GM21381 (cell line): ENCODE data around the gene TIGD2.

Experiments
- ATAC-seq: cut with Tn5 transposase; IDR thresholded peaks from one replicate; pipeline ENCODE4 v1.9.1; 2021; ENCODE audit warnings: mild to moderate bottlenecking, moderate library complexity; ENCODE audit not compliant: unreplicated experiment

Gene TIGD2

DNA sequence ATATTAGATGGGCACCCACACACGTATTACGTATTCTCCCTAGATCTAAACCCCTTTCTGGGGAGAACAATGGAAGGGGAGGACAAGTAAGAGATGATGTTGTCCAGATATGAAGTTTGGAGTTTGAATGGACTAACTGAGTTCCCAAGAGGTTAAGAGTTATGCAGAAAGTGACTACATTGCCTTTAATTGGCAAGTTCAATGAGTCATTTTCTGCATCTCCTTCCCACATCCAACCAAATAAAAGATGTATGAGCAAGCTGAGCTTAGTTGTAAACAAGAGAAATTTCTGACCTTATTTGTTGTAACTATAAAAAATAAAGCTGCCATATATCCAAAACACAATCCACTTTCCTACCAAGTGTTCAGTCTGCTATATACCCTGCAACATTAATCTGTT lies 50.5 kb downstream of the TIGD2 start:
- ATAC-seq = no peak

DNA sequence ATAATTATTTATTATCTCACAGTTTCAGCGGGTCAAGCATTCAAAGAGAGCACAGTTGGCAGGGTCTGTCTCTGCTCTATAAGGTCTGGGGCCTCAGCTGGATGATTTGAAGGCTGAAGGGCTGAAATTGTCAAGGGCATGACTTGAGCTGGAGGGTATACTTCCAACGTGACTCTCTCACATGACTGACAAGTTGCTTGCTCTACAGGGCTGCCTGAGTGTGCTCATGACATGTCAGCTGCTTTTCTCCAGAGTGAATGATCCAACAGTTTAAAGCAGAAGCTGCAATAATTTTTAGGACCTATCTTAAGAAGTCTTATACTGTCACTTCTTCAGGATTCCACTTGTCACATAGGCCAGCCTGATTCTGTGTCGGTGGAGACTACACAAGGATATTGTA lies 51.2 kb downstream of the TIGD2 start:
- ATAC-seq = no peak

DNA sequence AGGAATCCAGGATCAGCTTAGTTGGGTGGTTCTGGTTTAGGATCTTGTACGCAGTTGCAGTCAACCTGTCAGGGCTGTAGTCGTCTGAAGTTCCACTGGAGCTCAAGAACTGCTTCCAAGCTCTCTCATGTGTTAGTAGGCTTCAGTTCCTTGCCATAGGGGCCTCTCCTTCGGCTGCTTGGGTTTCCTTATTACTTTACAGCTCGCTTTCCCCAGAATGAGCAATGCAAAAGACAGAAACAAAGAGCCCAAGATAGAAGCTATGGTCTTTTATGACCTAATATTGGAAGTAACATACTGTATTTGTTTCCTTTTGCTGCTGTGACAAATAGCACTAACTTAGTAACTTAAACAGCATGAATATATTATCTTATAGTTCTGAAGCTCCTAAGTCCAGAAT lies 51.7 kb downstream of the TIGD2 start:
- ATAC-seq = no peak

GRCh38 chr4:89164400-89164799 lies 53.1 kb downstream of the TIGD2 start:
- no peak for ATAC-seq
